Islet precursor cell (in vitro differentiated cells): ENCODE results near the gene CD59.
"Not testable (repeated sequence)": the region's sequence is repeated elsewhere in the genome, so short reads cannot be mapped to it uniquely, and the experiment has no call there.

Source experiments
- DNase-seq: peaks from one replicate; pipeline ENCODE4 v3.0.0-alpha.2; 2018

CD59 gene

GRCh38 chr11:33692541-33692940 lies 43.7 kb downstream of the CD59 start:
- DNase-seq = no peak

DNA sequence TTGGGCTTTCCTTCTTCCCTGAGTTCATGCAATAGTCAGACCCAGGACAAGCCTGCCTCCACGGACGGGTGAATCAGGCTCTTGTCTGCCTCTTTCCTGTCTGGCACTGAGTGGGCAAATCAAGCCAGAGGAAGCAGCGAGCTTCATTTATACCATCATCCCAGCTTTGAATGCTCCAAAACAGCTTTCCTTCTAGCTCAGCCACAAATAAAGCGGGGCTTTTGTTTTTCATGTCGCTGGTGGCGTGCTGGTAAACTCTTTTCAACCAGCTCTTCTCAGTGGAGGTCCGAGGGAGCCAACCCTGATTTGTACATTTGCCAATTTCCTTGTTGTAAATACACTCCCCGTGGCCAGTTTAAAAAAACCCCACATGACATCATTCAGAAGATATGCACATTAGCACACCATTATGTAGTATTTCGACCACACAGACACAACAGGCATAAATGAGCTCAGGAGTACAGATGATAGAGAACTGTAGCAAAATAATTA lies 44.2 kb downstream of the CD59 start:
- peak; percentile 85 for DNase-seq

GRCh38 chr11:33691066-33691864 lies 45.0 kb downstream of the CD59 start:
- DNase-seq = peak; percentile 92

- DNase-seq = no peak
Observed at GRCh38 chr11:33690290-33691065, 45.7 kb downstream of the CD59 start.

GRCh38 chr11:33689501-33689900 lies 46.7 kb downstream of the CD59 start:
- peak; percentile 45 for DNase-seq

DNA sequence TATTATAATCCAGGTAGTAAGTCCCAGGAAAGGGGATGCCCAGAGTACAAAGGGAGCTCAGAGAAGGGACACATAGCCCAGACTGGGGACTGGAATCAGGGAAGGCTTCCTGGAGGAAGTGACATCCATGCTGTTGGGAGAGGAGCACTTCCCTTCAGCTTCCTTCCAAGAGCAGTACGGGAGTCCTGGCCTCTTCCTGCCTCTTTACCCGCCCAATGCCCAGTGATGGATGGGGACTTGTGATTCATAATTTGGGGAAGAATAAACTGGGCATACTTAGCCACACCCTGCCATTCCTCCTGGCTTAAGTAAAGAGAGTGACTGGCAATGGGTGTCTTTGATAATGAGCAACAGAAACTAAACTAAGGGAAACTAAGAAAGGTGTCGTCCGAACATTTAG lies 47.1 kb downstream of the CD59 start:
- peak; percentile 42 for DNase-seq

- DNase-seq = peak; percentile 78
Observed at GRCh38 chr11:33687733-33688479, 48.3 kb downstream of the CD59 start.

DNA sequence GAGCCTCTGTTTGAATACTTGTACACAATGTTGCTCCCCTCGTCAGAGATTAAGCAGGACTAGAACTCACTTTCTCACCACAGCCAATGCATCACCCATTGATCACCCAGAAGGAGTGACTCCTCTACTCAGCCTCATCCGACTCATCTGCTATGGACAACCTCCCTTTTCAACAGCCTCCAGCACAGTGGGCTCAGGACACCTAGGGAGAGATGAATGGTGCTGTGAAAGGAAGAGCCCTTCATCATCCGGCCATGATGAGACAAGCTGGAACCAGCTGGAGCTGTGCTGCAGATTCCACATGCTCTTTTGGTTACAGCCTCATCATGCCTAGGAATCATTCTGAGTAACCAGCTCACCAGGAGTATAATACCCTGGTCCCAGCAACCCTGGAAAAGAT lies 51.1 kb downstream of the CD59 start:
- DNase-seq = peak; percentile 43

DNA sequence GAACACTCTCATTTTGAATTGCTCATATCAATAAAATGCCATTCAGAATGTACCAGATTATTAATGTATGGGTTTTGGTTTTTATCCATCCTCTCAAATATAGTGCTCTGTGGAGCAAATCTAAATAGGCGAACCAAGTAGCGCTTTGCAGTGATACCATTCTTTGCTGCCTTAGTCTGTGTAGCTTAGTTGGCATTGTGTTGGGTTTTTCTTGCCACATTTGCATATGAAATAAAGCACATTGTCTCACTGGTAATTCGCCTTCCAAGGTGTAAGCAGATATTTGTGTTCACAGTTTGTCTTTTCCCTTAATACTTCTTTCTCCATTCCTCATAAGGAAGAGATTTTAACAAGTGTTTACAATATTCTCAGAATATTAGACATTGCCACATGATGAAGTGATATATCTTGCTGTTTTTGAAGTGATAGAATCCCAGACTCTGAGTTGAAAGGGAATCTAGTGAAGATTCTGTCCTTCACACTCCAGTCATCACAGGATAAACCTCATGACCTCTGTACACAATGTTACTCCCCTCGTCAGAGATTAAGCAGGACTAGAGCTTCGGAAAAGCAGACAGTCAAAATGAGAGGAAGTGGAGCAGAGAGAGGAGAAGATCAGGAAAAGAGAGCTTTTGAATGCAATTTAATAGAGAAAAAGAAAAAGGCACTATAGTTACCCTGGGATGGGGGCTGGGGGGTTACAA lies 52.1 kb downstream of the CD59 start:
- DNase-seq = no peak

DNA sequence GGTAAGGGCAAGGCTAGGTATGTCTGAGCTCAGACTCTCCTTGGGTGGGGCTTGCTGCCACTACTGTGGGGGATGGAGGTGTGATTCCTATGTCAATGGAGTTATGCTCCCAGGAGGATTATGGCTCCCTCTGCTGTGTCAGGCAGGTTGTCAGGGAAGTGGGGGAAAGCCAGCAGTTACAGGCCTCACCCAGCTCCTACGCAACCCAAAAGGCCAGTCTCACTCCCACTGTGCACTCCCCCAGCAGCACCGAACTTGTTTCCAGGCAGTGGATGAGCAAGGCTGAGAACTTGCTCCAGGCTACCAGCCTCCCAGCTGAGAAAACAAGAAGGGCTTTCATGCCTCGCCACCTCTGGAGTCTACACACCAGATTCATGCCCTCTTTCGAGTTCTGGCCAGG lies 53.8 kb downstream of the CD59 start:
- DNase-seq = peak; percentile 88

- DNase-seq = no peak
Observed at GRCh38 chr11:33682019-33682418, 54.2 kb downstream of the CD59 start.

DNA sequence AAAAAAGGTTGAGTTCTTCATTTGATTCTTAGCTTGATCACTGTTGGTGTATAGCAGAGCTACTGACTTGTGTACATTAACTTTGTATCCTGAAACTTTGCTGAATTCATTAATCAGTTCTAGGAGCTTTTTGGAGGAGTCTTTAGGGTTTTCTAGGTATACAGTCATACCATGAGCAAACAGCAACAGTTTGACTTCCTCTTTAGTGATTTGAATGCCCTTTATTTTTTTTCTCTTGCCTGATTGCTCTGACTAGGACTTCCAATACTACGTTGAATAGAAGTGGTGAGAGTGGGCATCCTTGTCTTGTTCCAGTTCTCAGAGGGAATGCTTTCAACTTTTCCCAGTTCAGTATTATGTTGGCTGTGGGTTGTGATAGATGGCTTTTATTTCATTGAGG lies 57.6 kb downstream of the CD59 start:
- DNase-seq = not testable (repeated sequence)

- DNase-seq = peak; percentile 84
Observed at GRCh38 chr11:33674035-33674814, 62.0 kb downstream of the CD59 start.

GRCh38 chr11:33672273-33672672 lies 64.0 kb downstream of the CD59 start:
- DNase-seq = no peak

DNA sequence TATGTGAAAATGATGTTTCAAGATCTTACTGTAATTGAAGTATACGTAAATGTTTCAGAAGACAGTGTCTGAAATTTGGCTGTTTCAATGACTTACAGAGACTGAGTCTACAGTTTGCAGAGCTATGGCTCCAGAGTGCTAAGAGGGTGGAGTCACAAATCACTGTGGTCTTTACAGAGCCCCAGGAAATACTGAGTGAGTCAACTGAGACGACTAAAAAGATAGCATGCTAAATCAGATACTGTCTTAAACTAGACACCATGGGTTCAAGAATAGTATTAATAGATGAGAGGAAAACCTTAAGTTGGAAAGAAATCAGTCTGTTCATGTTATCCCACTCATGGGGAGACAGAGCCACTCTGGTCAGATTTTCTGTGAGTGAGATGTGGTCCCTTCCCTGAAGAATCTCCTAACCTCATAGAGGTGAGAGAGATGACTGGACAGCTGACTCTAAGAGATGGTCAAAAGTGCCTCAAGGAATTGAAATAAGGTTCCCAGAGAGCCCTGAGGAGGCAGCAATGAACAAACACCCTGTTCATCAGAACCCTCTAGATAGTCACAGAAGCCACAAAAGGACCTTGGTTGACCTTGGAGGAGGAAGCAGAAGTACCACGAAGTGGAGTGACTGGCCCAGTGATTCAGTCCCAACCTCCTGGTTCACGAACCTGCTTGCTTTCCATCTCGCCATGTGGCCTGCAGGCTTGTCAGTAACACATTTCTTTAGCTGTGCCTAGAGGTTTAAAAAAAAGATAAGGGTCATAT lies 65.8 kb downstream of the CD59 start:
- peak; percentile 67 for DNase-seq

- no peak for DNase-seq
Observed at GRCh38 chr11:33669598-33670249, 66.5 kb downstream of the CD59 start.

DNA sequence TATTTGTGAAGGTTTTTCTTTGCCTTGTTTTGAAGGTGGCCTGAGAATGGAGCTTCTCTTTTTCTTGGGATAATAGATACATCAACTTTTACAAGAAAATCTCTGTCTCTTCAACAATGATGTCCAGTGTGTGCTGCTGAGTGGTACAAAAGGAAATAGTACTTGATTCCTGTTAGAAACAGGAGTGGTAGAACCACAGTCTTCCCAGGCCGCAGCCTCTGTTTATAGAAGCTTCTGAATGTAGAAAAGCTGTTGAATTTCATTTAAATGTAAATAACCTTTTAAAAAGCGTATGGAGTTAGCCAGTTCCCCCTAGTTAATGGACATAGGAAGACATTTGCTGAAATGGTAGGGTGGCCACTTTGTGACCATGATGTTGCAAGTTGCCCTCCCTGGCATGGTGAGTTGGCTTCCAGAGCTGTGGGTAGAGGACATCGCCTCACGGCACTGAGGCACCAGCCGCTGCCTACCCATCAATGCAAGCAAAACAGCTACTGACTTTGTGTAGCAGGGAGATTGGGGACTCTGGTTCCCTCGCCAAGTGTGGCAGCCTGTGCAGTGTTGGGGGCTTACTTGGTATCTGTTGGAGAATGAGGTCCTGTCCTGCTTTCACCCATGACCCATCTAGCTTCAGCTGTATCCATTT lies 67.1 kb downstream of the CD59 start:
- DNase-seq = no peak

- no peak for DNase-seq
Observed at GRCh38 chr11:33668468-33668825, 67.8 kb downstream of the CD59 start.

GRCh38 chr11:33667819-33668467 lies 68.3 kb downstream of the CD59 start:
- no peak for DNase-seq
